Endodermal cell (in vitro differentiated cells): Measurements from ENCODE around the gene KCNT2. TPM values are rescaled to one million over a fixed set of nuclear protein-coding genes. Genes with fewer than 3 reads are reported as not detected.
A peak's percentile ranks its signal among the peaks of the same experiment; 100 is the strongest.

ENCODE experiments used
- DNase-seq: peaks from one replicate; pipeline ENCODE4 v3.0.0-alpha.2; 2017
- H3K27ac ChIP-seq: 2 replicates; pipeline ENCODE4 v1.5.1; 2013; ENCODE audit warnings: mild to moderate bottlenecking, low read depth, low read length, moderate library complexity
- H3K27me3 ChIP-seq: 2 replicates; pipeline ENCODE4 v1.6.1; 2013; ENCODE audit warnings: mild to moderate bottlenecking, low read length, moderate library complexity; ENCODE audit not compliant: insufficient read depth, control insufficient read depth, poor library complexity, severe bottlenecking
- H3K36me3 ChIP-seq: 2 replicates; pipeline ENCODE4 v1.7.0; 2013; ENCODE audit warnings: mild to moderate bottlenecking, low read length, moderate library complexity; ENCODE audit not compliant: control insufficient read depth, insufficient read depth
- H3K4me1 ChIP-seq: one replicate; pipeline ENCODE4 v1.7.0; 2013; ENCODE audit warnings: low read length; ENCODE audit not compliant: control insufficient read depth, insufficient read depth
- H3K4me3 ChIP-seq: 2 replicates; pipeline ENCODE4 v1.5.1; 2013; ENCODE audit warnings: mild to moderate bottlenecking, low read length, moderate library complexity
- H3K9ac ChIP-seq: 2 replicates; pipeline ENCODE4 v1.6.1; 2013; ENCODE audit warnings: mild to moderate bottlenecking, low read length, moderate library complexity; ENCODE audit not compliant: poor library complexity, severe bottlenecking; ENCODE audit errors: extremely low read depth
- H3K9me3 ChIP-seq: 2 replicates; pipeline ENCODE4 v1.6.1; 2013; ENCODE audit warnings: mild to moderate bottlenecking, low read length, moderate library complexity; ENCODE audit not compliant: control insufficient read depth
- H3K27ac Mint-ChIP-seq: 2 replicates; pipeline ENCODE4 v1.8.0; 2020; ENCODE audit warnings: mixed read lengths
- H3K27me3 Mint-ChIP-seq: 2 replicates; pipeline ENCODE4 v1.8.0; 2021; ENCODE audit warnings: mild to moderate bottlenecking, mixed read lengths; ENCODE audit not compliant: insufficient read depth
- H3K36me3 Mint-ChIP-seq: 2 replicates; pipeline ENCODE4 v1.8.0; 2020; ENCODE audit warnings: low read depth, mixed read lengths
- H3K4me1 Mint-ChIP-seq: 2 replicates; pipeline ENCODE4 v1.8.0; 2020; ENCODE audit warnings: mixed read lengths
- H3K4me3 Mint-ChIP-seq: 2 replicates; pipeline ENCODE4 v1.8.0; 2020; ENCODE audit warnings: mild to moderate bottlenecking, moderate library complexity, mixed read lengths
- H3K9me3 Mint-ChIP-seq: 2 replicates; pipeline ENCODE4 v1.8.0; 2020; ENCODE audit warnings: mild to moderate bottlenecking, mixed read lengths
- WGBS, 2 experiments: methylation state at CpG; one replicate each; pipeline versions ENCODE4 v1.1.5 to v1.1.7; 2013; ENCODE audit warnings: missing lambda C conversion rate in 2 of 2, mixed read lengths in 1 of 2; ENCODE audit not compliant: insufficient coverage in 1 of 2, insufficient read length in 1 of 2; 5-methylcytosine and 5-hydroxymethylcytosine counted together
- total RNA-seq, 2 donors: library from RNA; stranded (reverse); fragmentation: NEBNext Ultra II Directional in 1 of 2; extraction: Animal tissue kit (Norgen Biotek cat#: 25700) in 1 of 2; gene quantifications; 2 replicates in 1 of 2; 3 replicates in 1 of 2; pipeline ENCODE4 v1.2.1, GENCODE V29; 2021
- TF ChIP-seq, protein P1 (sequence below): fragments of 200-600 bp; sonication (generic); conservative IDR thresholded peaks from 2 replicates; pipeline ENCODE4 v1.5.0; 2021; ENCODE audit warnings: antibody characterized with exemption, mild to moderate bottlenecking

Gene KCNT2
- total RNA-seq, 2 donors from 2014 or later, result 9.1 to 12.1 TPM

GRCh38 chr1:196609370-196609737 is 1.1 kb upstream of the KCNT2 start:
- WGBS, 2 experiments, result 36 to 37% methylated on average over 10 of the region's 10 CpGs
- H3K36me3 ChIP-seq, result no peaks in the 10 kb centered on the region
- H3K27me3 Mint-ChIP-seq, result no peaks in the 10 kb centered on the region
- H3K4me3 ChIP-seq, result peak overlapping the region; percentile 99
- TF ChIP-seq, protein P1, sequence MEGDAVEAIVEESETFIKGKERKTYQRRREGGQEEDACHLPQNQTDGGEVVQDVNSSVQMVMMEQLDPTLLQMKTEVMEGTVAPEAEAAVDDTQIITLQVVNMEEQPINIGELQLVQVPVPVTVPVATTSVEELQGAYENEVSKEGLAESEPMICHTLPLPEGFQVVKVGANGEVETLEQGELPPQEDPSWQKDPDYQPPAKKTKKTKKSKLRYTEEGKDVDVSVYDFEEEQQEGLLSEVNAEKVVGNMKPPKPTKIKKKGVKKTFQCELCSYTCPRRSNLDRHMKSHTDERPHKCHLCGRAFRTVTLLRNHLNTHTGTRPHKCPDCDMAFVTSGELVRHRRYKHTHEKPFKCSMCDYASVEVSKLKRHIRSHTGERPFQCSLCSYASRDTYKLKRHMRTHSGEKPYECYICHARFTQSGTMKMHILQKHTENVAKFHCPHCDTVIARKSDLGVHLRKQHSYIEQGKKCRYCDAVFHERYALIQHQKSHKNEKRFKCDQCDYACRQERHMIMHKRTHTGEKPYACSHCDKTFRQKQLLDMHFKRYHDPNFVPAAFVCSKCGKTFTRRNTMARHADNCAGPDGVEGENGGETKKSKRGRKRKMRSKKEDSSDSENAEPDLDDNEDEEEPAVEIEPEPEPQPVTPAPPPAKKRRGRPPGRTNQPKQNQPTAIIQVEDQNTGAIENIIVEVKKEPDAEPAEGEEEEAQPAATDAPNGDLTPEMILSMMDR, result no peak
- H3K4me3 Mint-ChIP-seq, result peak overlapping the region; percentile 88
- H3K4me1 ChIP-seq, result no peaks in the 10 kb centered on the region
- no peaks in the 10 kb centered on the region for H3K9me3 Mint-ChIP-seq
- H3K9me3 ChIP-seq, result no peaks in the 10 kb centered on the region
- H3K9ac ChIP-seq, result peak overlapping the region; percentile 50
- peaks cover 27% of the 10 kb centered on the region for H3K4me1 Mint-ChIP-seq
- peak overlapping the region; percentile 96 for H3K27ac ChIP-seq
- DNase-seq, result no peak
- no peaks in the 10 kb centered on the region for H3K36me3 Mint-ChIP-seq
- peak overlapping the region; percentile 86 for H3K27ac Mint-ChIP-seq
- no peaks in the 10 kb centered on the region for H3K27me3 ChIP-seq

DNA sequence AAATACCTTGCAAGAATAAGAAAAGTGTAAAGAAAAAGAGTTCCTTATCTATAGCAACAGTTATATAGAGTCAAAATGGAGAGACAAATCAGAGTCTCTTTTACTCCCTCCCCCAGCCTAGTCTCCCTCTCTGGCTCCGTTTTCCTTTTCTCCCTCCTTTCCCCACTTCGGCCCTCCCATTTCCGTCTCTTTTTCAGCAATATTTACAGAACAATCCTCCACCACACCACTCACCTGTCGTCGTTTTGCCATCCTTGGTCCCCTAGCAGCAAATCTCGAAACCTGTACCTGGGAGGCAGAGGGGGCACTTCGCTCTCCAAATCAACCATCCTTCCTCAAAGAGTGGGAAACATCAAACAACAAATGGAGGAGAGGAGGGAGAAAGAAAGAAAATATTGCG is 259 bp downstream of the KCNT2 start:
- no peaks in the 10 kb centered on the region for H3K9me3 ChIP-seq
- peak overlapping the region; percentile 99 for H3K4me3 ChIP-seq
- H3K36me3 ChIP-seq, result no peaks in the 10 kb centered on the region
- H3K27ac ChIP-seq, result peak overlapping the region; percentile 96
- TF ChIP-seq, protein P1, result no peak
- Mint-ChIP-seq H3K4me3 (peak overlapping the region; percentile 88), H3K9me3 (no peaks in the 10 kb centered on the region), H3K27ac (peak overlapping the region; percentile 86), H3K27me3 (no peaks in the 10 kb centered on the region), H3K4me1 (peaks cover 27% of the 10 kb centered on the region), H3K36me3 (no peaks in the 10 kb centered on the region)
- DNase-seq, result no peak
- peak overlapping the region; percentile 76 for H3K9ac ChIP-seq
- H3K4me1 ChIP-seq, result no peaks in the 10 kb centered on the region
- 0% methylated on average over 3 to 8 of the region's 8 CpGs for WGBS, 2 experiments
- H3K27me3 ChIP-seq, result no peaks in the 10 kb centered on the region

- Mint-ChIP-seq H3K4me1 (peaks cover 13% of the 10 kb centered on the region), H3K9me3 (no peaks in the 10 kb centered on the region), H3K36me3 (no peaks in the 10 kb centered on the region), H3K27ac (no peak overlapping the region), H3K4me3 (no peak overlapping the region), H3K27me3 (no peaks in the 10 kb centered on the region)
- Histone ChIP-seq H3K27ac (no peak overlapping the region), H3K9ac (no peak overlapping the region), H3K4me3 (no peak overlapping the region), H3K9me3 (no peaks in the 10 kb centered on the region), H3K27me3 (no peaks in the 10 kb centered on the region), H3K4me1 (no peaks in the 10 kb centered on the region), H3K36me3 (no peaks in the 10 kb centered on the region)
- no peak for DNase-seq
- TF ChIP-seq, protein P1, result no peak
Measured at GRCh38 chr1:196603651-196604050, 4.6 kb downstream of the KCNT2 start.
